Activated CD4-positive, alpha-beta T cell treated with anti-CD3 and anti-CD28 coated beads, Interleukin-2, amount 10 ng/mL, durations not matched to agents 24 days and 14 days (primary cell): ENCODE data around the gene CPA5. TPM values are rescaled to one million over a fixed set of nuclear protein-coding genes. Genes with fewer than 3 reads are reported as not detected.

Experiments
- DNase-seq: peaks from one replicate; pipeline ENCODE4 v3.0.0; 2022
- H3K27ac Mint-ChIP-seq: one replicate; pipeline ENCODE4 v1.8.0; 2022; ENCODE audit warnings: mild to moderate bottlenecking, mixed read lengths
- H3K27me3 Mint-ChIP-seq: one replicate; pipeline ENCODE4 v1.8.0; 2022; ENCODE audit warnings: mixed read lengths
- H3K36me3 Mint-ChIP-seq: one replicate; pipeline ENCODE4 v1.8.0; 2022; ENCODE audit warnings: low read depth, mild to moderate bottlenecking, mixed read lengths
- H3K4me1 Mint-ChIP-seq: one replicate; pipeline ENCODE4 v1.8.0; 2021; ENCODE audit warnings: mixed read lengths
- H3K4me3 Mint-ChIP-seq: one replicate; pipeline ENCODE4 v1.8.0; 2022; ENCODE audit warnings: mild to moderate bottlenecking, moderate library complexity, mixed read lengths
- H3K9me3 Mint-ChIP-seq: one replicate; pipeline ENCODE4 v1.8.0; 2021; ENCODE audit warnings: mixed read lengths
- intact Hi-C: fragments of 100-400 bp; cut with micrococcal nuclease; formaldehyde crosslinking; loops from one replicate; pipeline ENCODE4 v1.15.1; 2023
- total RNA-seq: library from RNA; stranded (reverse); gene quantifications from 2 replicates; pipeline ENCODE4 v1.2.3, GENCODE V29; 2022

CPA5 gene
- total RNA-seq, 1 donor from 2014 or later, result 0.93 TPM

- H3K36me3 Mint-ChIP-seq, result peaks cover 9% of the 10 kb centered on the region
- H3K4me1 Mint-ChIP-seq, result peaks cover 17% of the 10 kb centered on the region
- no peak for DNase-seq
- no peaks in the 10 kb centered on the region for H3K27me3 Mint-ChIP-seq
- H3K9me3 Mint-ChIP-seq, result no peaks in the 10 kb centered on the region
- no peak overlapping the region for H3K4me3 Mint-ChIP-seq
- no peak overlapping the region for H3K27ac Mint-ChIP-seq
- intact Hi-C loops, result no loop called here
Observed at GRCh38 chr7:130397051-130397757, 52.6 kb downstream of the CPA5 start.

DNA sequence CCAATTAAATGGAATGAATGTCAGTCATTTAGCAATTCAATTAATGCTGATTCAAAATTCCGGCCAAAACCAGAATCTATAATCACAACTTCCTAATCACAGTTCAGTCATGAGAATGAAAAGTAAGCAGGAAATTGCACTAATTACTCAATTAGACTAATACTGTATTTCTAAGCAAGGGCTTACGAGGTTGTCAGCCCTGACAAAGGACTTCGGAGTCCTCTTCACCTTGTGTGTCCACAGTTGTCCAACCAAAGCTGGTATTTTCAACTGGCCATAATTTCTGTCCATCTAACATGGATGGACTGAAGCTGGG is 53.1 kb downstream of the CPA5 start:
- Mint-ChIP-seq H3K27me3 (no peaks in the 10 kb centered on the region), H3K9me3 (no peaks in the 10 kb centered on the region), H3K4me3 (no peak overlapping the region), H3K27ac (no peak overlapping the region), H3K4me1 (peaks cover 20% of the 10 kb centered on the region), H3K36me3 (peaks cover 13% of the 10 kb centered on the region)
- no peak for DNase-seq
- intact Hi-C loops, result no loop called here

GRCh38 chr7:130398526-130399090 is 54.0 kb downstream of the CPA5 start:
- intact Hi-C loops, result no loop called here
- Mint-ChIP-seq H3K36me3 (peaks cover 13% of the 10 kb centered on the region), H3K27me3 (no peaks in the 10 kb centered on the region), H3K9me3 (no peaks in the 10 kb centered on the region), H3K27ac (no peak overlapping the region), H3K4me1 (peaks cover 18% of the 10 kb centered on the region), H3K4me3 (no peak overlapping the region)
- no peak for DNase-seq

- H3K27ac Mint-ChIP-seq, result no peak overlapping the region
- no peak overlapping the region for H3K4me3 Mint-ChIP-seq
- H3K9me3 Mint-ChIP-seq, result no peaks in the 10 kb centered on the region
- H3K4me1 Mint-ChIP-seq, result peaks cover 6% of the 10 kb centered on the region
- DNase-seq, result no peak
- H3K36me3 Mint-ChIP-seq, result peaks cover 13% of the 10 kb centered on the region
- intact Hi-C loops, result no loop called here
- no peaks in the 10 kb centered on the region for H3K27me3 Mint-ChIP-seq
Observed at GRCh38 chr7:130400120-130400572, 55.5 kb downstream of the CPA5 start.

DNA sequence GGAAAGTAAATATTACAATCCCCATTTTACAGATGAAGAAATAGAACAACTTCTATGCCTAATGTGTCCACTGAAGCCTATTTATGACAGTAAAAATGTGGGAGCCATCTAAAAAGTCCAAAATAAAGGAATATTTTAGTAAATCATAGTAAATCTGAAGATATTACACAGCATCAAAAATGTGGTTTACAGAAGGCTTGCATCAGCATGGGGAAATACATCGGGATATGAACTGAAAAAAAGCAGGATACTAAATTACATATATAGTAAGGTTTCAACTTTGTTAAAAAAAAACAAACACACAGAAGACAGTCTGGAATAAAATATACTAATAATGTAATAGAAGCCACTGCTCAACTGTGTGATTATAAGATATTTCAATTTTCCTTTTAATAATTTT is 56.5 kb downstream of the CPA5 start:
- Mint-ChIP-seq H3K4me1 (peaks cover 5% of the 10 kb centered on the region), H3K27ac (no peak overlapping the region), H3K9me3 (no peaks in the 10 kb centered on the region), H3K36me3 (peaks cover 13% of the 10 kb centered on the region), H3K27me3 (no peaks in the 10 kb centered on the region), H3K4me3 (no peak overlapping the region)
- no peak for DNase-seq
- intact Hi-C loops, result no loop called here

DNA sequence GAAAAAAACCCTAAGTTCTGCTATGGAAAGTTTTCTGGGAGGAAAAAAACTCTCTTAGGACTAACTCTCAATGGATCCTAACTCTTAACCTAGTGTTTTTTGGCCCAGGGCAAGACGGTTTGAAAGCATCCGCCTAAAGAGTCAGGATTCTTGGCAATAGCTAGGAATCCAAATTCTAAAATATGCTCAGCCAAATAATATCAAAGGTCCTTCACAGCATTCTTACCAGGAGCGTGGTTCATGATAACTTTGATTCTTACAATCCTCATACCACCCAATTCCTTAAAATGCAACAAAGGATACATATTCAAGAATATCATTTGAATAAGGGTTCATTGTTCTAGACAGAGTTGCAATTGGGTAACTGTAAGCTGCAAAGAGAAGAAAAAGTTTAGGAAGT is 57.0 kb downstream of the CPA5 start:
- intact Hi-C loops, result no loop called here
- Mint-ChIP-seq H3K36me3 (peaks cover 13% of the 10 kb centered on the region), H3K27ac (no peak overlapping the region), H3K27me3 (no peaks in the 10 kb centered on the region), H3K4me3 (no peak overlapping the region), H3K9me3 (no peaks in the 10 kb centered on the region), H3K4me1 (peaks cover 5% of the 10 kb centered on the region)
- DNase-seq, result no peak

DNA sequence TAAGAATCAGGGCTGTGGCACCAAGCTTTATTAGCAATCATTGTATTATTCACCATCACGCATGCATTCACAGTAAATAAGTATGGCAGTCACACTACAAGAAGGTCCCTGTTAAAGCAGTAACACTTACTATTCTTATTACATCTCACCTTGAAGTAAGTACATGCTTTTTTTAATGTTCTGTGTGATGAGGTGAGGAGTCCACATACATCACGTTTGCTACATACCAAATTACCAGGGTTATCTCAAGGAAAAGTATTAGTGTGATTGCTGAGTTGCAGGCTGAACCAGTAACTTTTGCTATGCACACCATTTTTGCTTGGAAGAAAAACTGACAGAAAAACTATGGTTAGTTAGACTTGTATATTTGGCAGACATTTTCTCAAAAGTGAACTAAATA is 60.4 kb downstream of the CPA5 start:
- Mint-ChIP-seq H3K9me3 (no peaks in the 10 kb centered on the region), H3K36me3 (peaks cover 4% of the 10 kb centered on the region), H3K4me3 (no peak overlapping the region), H3K27me3 (no peaks in the 10 kb centered on the region), H3K4me1 (peaks cover 5% of the 10 kb centered on the region), H3K27ac (no peak overlapping the region)
- no peak for DNase-seq
- intact Hi-C loops, result no loop called here

DNA sequence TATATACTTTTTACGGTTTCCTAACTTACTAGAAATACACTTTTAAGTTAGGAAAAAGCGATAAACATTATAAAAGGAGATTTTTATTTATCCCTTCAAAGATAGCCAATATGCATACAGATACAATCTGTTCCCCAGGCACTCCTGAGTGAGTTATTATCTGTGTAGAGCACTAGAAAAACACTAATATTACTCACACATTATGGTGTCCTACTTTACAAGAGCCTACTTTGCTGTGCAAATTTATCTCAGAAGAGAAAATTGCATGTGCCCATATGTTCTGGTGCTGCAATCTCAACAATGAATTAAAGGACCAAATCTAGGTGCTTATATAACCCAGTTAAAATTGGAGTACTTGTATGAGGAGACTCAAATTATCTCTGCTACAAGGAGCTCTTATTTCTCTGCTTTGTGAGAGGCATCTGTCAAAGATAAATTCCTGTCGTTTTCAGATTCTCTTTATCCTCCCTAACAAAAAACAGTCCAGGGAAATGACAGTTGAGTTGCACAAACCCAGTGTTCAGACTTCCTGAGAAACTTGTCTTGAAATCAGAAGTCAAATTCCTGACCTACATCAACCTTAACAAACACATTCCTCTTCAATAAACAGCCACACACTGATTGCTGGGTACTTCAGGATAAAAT is 64.6 kb downstream of the CPA5 start:
- DNase-seq, result no peak
- Mint-ChIP-seq H3K36me3 (peaks cover 3% of the 10 kb centered on the region), H3K9me3 (no peaks in the 10 kb centered on the region), H3K27me3 (no peaks in the 10 kb centered on the region), H3K27ac (no peak overlapping the region), H3K4me3 (no peak overlapping the region), H3K4me1 (peaks cover 5% of the 10 kb centered on the region)
- intact Hi-C loops, result no loop called here

- Mint-ChIP-seq H3K4me1 (peaks cover 5% of the 10 kb centered on the region), H3K4me3 (no peak overlapping the region), H3K27ac (no peak overlapping the region), H3K27me3 (no peaks in the 10 kb centered on the region), H3K36me3 (peaks cover 3% of the 10 kb centered on the region), H3K9me3 (no peaks in the 10 kb centered on the region)
- DNase-seq, result no peak
- intact Hi-C loops, result no loop called here
Observed at GRCh38 chr7:130409712-130410072, 65.1 kb downstream of the CPA5 start.

GRCh38 chr7:130410868-130411541 is 66.4 kb downstream of the CPA5 start:
- no peak overlapping the region for H3K4me3 Mint-ChIP-seq
- H3K4me1 Mint-ChIP-seq, result peaks cover 14% of the 10 kb centered on the region
- peaks cover 3% of the 10 kb centered on the region for H3K36me3 Mint-ChIP-seq
- H3K9me3 Mint-ChIP-seq, result no peaks in the 10 kb centered on the region
- no peak for DNase-seq
- H3K27ac Mint-ChIP-seq, result no peak overlapping the region
- intact Hi-C loops, result no loop called here
- H3K27me3 Mint-ChIP-seq, result no peaks in the 10 kb centered on the region

GRCh38 chr7:130413201-130413600 is 68.6 kb downstream of the CPA5 start:
- Mint-ChIP-seq H3K9me3 (no peaks in the 10 kb centered on the region), H3K27ac (no peak overlapping the region), H3K4me1 (peaks cover 35% of the 10 kb centered on the region), H3K27me3 (no peaks in the 10 kb centered on the region), H3K36me3 (peaks cover 3% of the 10 kb centered on the region), H3K4me3 (no peak overlapping the region)
- intact Hi-C loops, result no loop called here
- no peak for DNase-seq

DNA sequence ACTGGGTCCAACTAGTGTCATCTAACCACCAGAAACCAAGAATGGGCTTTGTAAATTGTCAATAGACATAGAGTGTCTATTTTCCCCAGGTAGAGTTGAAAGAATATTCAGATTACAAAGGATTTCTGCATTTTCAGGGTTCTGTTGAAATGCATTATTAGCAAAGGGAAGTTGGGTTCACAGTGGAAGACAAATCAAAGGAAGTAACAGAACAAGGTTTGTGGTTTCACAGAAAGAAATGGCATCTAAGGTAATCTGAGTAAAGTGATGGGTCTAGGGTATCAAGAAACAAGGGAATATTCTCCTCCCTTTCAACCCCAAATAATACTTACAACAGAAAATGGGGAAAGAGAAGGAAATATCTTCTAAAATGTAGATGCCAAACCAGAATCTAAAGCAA is 70.4 kb downstream of the CPA5 start:
- no peak for DNase-seq
- H3K4me1 Mint-ChIP-seq, result peaks cover 39% of the 10 kb centered on the region
- peaks cover 3% of the 10 kb centered on the region for H3K36me3 Mint-ChIP-seq
- H3K4me3 Mint-ChIP-seq, result peak overlapping the region; percentile 0
- no peaks in the 10 kb centered on the region for H3K9me3 Mint-ChIP-seq
- intact Hi-C loops, result loop anchor here (5.0 kb wide), 1 partner anchor 47 kb away; no protein-coding TSS in a partner anchor
- no peaks in the 10 kb centered on the region for H3K27me3 Mint-ChIP-seq
- H3K27ac Mint-ChIP-seq, result no peak overlapping the region

DNA sequence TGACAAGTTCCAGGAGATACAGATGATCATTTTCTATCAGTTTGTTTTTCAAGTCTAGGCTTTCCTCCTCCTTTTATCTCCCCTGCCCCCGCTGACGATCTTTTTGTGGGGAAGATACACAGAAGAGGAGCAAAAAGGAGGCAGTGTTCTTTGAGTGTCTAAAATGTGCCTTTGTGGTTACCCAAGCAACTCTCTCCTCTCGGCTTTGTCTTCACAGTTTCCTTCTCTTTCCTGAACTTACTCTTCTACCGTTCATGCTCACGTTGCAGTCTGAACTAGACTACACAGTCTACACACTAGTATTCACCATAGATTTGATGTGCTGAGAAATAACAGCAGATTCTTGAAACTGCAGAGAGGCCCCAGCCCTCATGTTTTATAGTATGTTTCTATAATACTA is 72.6 kb downstream of the CPA5 start:
- Mint-ChIP-seq H3K4me3 (peak overlapping the region; percentile 38), H3K27ac (peak overlapping the region; percentile 78), H3K4me1 (peaks cover 46% of the 10 kb centered on the region), H3K36me3 (peaks cover 3% of the 10 kb centered on the region), H3K27me3 (no peaks in the 10 kb centered on the region), H3K9me3 (no peaks in the 10 kb centered on the region)
- peak; percentile 69 for DNase-seq
- intact Hi-C loops, result loop anchor here (5.0 kb wide), 1 partner anchor 45 kb away; no protein-coding TSS in a partner anchor

DNA sequence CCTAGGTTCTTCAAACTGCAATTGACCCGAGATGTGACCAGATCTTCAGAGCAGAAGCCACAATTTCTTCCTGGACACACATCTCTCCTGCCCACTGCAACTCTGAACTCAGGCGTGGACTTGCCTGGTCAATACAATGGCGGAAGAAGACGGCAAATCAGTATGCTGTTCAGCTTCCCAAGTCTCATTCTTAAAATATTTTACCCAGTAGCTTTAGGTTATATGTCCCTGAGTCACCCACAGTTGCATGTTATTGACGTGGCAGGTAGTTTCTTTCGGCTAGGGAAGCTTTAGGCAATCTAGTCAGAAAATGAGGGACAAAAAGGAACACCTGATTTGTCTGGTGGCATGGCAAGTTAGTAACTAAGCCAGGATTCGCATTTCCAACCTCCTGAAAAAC is 73.7 kb downstream of the CPA5 start:
- no peak for DNase-seq
- H3K27ac Mint-ChIP-seq, result no peak overlapping the region
- intact Hi-C loops, result loop anchor here (5.0 kb wide), 1 partner anchor 44 kb away; no protein-coding TSS in a partner anchor
- no peaks in the 10 kb centered on the region for H3K27me3 Mint-ChIP-seq
- peaks cover 3% of the 10 kb centered on the region for H3K36me3 Mint-ChIP-seq
- H3K4me1 Mint-ChIP-seq, result peaks cover 50% of the 10 kb centered on the region
- no peak overlapping the region for H3K4me3 Mint-ChIP-seq
- no peaks in the 10 kb centered on the region for H3K9me3 Mint-ChIP-seq
